Stimulated activated CD8-positive, alpha-beta memory T cell treated with anti-CD3 and anti-CD28 coated beads, Interleukin-12 subunit alpha, Interleukin-12 subunit beta, amount 100 ng/mL, for 4 hours (primary cell): ENCODE measurements around the gene ACADVL.

ENCODE experiments used
- DNase-seq: peaks from one replicate; pipeline ENCODE4 v3.0.0-alpha.2; 2020; ENCODE audit warnings: low read depth

The ACADVL gene

DNA sequence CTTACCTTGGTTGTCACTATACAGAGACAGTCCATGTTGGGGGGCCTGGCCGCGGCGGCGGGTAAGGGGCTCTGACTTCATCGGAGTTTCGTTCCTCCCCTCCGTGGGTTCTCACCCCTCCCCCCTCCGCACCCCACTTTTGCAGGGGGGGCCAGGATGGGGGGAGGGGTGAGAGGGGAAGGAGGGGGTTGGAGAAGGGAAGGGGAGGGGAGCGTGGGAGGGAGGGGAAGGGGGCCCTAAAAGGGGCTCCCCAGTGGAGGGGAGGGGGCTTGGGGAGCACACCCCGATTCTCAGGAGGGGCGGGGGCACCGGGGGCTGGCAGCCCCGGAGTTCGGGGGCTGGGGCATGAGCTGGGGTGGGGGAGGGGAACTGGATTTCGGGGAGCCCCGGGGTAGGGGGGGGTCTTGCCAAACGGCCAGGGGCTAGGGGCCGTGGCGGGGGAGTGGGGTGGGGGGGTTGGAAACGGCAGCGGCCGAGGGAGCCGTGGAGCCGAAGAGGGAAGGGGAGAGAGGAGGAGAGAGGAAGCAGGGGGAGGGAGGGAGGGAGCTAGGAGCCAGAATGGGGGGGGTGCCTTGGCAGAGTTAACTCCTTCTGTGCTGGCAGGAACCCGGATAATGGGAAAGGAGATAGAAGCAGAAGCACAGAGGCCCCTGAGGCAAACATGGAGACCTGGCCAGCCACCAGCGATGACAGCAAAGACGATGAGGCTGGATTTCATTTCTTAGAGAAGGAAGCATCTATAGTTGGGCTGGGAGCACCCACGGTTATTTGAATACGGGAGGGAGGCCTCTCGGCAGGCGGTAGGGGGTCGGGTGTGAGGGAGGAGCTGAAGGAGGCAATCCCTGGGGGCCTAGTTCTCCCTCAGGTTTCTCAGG, 2.4 kb upstream of the ACADVL start:
- DNase-seq, result no peak

DNA sequence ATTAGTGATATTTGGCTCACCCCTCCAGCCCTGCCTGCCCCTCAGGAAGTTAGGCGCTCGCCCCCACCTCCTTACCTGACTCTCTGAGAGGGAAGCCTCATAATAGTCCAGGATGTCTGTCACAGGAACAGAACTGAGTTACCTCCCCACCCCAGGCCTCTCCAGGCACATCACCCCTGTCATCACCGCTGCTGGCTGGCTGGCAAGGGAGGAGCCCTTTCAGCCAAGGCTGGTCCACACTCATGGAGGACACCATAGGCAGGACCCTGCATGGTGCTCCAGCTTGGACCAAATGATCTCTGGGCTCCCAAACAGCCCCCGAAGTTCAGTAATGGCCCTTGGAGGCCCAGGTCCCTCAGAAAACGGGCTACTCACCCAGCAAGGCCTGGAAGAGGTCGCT, 1.6 kb upstream of the ACADVL start:
- DNase-seq, result no peak

DNA sequence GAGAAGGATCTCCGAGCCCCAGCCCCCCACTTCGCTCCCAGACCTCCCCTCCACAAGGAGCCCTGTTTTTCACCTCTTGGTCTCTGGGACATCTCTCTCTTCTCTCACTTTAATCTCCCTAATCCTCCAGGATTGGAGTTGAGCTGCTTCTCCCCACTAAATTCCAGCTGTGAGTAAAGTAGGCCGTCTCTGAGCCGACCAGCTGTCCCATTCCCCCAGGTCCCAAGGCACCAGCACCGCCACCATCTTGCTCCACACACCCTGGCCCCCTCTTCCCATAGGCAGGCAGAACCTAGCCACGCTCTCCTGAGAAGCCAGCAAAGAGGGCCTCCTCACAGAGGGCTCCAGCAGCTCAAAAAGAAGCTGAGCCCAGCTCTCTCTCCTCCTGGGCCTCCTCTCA, 980 bp upstream of the ACADVL start:
- DNase-seq, result no peak

DNA sequence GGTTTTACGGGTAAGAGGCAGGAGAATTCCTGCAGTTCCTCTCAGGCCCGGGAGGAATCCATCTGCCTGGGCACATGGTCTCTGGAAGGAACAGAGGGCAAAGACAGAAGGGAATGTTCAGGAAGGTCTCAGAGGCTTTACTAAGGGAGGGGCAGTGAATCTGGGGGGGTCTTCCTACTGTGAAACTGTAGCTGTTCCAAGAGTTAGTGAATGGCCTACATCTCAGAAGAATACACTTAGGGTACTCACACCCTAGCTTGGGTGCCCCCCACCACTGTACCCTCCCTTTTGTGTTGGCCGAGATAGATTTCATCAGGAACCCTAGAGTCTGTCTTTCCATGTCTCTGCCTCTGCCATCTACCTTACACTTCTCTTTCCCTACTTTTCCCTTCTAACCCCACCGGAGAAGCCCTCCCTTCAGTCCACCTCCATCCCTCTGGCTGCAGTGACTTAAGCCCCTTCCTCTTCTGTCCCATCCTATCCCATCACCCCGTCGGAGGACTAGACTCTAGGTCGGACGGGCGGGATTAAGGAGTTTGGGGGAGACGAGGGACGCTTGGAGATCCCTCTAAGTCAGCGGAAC, 418 bp upstream of the ACADVL start:
- DNase-seq, result no peak

DNA sequence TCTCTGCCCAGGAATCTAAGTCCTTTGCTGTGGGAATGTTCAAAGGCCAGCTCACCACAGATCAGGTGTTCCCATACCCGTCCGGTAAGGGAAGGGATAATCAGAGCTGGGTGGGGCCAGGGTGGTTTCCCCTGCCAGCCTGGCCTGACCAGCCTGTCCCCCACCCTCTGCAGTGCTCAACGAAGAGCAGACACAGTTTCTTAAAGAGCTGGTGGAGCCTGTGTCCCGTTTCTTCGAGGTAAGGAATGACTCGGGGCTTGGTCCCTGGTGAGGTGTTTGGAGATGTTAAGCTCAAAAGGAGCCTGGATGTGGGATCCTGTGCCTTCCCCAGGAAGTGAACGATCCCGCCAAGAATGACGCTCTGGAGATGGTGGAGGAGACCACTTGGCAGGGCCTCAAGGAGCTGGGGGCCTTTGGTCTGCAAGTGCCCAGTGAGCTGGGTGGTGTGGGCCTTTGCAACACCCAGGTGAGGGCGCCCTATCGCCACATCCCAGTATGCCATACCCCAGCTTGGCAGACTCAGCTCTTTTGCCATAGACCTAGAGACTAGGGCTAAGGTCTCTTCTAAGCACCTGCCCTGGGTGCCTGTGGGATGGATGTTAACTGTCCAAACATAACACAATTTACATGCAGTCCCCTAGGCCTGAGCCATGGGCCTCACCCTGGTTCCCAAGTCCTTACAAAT, 997 bp downstream of the ACADVL start:
- no peak for DNase-seq

DNA sequence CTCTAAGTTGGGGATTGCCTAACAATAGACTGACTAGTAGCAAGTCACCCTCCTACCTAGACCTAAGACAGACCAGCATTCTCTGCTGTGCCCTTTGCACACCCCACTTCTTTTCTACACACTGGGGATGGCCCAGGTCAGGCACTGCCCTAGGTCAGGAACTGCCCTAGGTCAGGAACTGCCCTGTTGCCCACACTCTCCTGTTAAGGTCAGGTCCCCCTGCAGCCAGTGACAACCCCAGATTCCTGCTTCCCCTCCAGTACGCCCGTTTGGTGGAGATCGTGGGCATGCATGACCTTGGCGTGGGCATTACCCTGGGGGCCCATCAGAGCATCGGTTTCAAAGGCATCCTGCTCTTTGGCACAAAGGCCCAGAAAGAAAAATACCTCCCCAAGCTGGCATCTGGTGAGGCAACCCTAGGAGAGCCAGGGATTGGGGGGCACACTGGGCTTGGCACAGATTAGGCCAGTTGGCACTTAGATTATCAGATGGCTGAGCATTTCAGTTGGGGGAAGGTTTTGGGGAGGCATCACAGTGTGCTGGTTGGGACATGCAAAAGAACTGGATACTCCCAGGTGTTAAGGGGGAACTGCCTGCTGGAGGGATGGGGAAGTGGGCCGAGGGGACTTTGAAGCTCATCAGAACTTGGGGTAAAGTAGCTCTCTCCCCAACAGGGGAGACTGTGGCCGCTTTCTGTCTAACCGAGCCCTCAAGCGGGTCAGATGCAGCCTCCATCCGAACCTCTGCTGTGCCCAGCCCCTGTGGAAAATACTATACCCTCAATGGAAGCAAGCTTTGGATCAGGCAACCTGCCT, 1.7 kb downstream of the ACADVL start:
- DNase-seq, result no peak

DNA sequence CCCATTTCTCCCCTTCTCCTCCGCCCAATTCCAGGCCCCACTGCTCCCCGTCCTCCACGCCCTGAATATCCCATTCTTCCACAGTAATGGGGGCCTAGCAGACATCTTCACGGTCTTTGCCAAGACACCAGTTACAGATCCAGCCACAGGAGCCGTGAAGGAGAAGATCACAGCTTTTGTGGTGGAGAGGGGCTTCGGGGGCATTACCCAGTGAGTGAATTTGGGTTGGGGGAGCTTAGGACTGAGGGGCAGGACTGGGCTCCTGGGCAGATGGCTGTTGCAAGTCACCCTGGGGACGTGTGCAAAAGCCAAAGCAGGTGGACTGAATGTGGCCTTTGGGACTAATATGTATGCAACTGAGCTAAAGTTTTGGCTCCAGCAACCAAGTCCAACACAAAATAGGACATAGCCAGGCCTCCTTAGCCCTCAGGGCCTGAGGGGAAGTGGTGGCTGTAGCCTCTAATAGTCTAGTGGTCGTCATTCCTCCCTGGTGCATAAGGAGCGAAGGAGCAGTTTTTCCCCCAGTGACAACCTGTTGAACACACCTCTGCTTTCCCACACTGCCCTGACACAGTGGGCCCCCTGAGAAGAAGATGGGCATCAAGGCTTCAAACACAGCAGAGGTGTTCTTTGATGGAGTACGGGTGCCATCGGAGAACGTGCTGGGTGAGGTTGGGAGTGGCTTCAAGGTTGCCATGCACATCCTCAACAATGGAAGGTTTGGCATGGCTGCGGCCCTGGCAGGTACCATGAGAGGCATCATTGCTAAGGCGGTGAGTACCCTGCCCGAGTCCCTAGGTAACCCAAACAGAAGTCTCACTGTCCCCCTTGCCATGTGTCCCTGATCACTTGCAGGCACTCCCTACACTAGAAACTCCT, 2.6 kb downstream of the ACADVL start:
- DNase-seq, result no peak

DNA sequence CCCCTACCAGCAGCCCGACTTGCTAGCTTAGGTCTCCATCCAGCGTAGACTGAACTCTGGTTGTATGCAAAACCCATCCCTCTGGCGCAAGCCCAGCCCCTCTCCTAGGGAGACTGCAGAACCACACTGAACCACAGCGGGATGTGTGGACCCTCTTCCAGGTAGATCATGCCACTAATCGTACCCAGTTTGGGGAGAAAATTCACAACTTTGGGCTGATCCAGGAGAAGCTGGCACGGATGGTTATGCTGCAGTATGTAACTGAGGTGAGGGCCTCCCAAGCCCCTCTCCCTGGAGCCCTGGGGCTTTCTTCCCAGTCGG, 3.2 kb downstream of the ACADVL start:
- DNase-seq, result no peak

DNA sequence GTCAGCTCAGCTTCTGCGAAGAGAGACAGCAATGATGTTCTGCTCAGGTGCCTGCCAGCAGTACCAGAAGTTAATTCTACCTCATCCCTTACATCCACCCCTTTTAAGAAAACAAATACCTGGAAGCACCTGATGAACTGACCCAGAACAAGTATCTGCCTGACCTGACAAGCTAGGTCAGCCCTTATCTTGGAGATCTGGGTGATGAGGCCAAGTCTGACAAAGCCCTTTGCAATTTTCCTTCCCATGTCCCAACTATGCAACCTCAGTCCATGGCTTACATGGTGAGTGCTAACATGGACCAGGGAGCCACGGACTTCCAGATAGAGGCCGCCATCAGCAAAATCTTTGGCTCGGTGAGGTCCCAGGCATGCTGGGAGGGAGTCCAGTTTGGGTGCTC, 3.6 kb downstream of the ACADVL start:
- no peak for DNase-seq

DNA sequence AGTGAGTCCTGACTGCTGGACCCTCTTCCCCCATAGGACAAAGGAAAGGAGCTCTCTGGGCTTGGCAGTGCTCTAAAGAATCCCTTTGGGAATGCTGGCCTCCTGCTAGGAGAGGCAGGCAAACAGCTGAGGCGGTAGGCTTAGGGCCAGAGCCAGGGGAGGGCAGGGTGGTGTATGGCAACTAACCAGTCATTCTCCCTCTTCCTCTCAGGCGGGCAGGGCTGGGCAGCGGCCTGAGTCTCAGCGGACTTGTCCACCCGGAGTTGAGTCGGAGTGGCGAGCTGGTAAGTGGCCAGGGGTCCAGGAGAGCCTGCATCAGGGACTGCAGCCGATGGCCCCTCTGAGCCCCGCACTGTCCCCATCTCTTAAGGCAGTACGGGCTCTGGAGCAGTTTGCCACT, 4.4 kb downstream of the ACADVL start:
- DNase-seq, result no peak

DNA sequence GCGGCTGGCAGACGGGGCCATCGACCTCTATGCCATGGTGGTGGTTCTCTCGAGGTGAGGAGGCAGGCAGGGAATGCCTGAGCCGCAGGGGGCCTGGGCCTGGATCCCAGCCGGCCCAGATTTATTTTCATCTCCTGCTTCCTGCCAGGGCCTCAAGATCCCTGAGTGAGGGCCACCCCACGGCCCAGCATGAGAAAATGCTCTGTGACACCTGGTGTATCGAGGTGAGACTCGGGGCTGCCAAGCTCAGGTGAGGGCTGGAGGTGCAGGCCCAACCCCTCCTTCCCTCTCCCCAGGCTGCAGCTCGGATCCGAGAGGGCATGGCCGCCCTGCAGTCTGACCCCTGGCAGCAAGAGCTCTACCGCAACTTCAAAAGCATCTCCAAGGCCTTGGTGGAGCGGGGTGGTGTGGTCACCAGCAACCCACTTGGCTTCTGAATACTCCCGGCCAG, 4.9 kb downstream of the ACADVL start:
- no peak for DNase-seq

DNA sequence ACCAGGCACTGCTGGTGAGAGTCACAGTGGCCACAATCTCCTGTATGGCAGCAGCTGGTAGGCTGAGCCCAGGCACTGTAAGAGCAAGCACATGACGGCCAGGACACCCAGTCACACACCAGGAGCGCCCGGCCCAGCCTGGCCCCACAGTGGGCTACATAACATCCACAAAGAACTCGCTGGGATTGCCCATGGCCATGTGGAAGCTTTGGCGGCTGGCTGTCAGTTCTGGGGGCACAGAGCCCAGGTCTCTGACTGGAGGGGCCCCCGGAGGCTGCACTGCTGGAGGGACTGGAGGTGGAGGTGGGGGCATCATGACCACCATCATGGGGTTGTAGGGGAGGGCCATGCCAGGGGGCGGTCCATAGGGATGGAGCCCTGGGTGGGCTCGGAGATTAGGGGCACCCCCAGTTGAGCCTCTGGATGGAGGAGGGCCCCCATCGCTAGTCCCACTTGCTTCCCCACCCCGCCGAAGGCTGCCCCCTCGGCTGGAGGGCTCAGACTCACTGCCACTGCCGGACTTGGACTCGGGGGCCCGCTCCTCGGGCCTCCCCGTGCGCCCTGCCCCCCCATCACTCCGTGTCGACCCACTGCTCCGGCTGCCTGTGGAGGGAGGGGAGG, 6.1 kb downstream of the ACADVL start:
- no peak for DNase-seq

DNA sequence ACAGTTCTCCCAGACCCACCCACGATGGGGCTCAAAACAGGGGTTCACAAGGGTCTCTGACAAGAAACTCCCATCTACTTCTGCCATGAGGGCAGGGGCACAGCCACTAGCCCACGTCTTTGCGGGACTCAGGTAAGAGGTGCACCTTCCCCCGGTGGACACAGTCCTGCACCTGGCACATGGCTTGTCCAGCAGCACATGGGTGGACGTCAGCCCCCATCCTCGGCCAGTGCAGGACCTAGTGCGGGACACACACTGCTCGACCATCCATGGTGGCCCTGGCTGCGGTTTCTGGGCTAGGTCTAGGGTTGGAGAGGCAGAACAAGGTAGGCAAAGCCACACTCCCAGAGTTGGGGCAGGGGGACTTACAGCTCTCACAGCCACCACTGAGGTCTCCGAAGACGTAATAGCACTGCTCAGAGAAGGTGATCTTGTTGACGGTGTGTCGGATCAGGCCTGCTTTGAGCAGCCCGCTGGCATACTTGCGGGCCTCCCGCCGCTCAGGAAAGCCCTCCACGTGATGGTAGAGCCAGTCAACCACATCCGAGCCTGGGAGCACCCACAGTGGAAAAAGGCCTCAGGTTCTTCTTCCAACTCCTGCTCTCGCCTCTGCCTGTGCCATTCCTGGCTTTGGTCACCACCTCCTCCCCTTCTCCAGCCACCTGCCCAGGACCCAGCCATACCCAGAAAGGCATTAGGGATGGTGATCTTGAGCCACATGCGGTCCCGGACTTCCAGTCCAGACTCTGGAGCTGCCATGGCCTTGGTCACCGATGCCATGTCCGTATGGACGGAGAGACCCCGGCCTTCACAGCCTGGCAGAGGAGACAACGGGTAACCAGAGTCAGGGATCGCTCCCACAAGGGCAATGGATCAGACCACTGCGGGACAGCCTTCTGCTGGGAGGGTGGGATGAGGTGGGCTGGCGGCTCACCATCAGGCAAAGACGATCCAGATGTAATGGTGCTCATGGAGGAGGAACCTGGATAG, 7.3 kb downstream of the ACADVL start:
- DNase-seq, result no peak

DNA sequence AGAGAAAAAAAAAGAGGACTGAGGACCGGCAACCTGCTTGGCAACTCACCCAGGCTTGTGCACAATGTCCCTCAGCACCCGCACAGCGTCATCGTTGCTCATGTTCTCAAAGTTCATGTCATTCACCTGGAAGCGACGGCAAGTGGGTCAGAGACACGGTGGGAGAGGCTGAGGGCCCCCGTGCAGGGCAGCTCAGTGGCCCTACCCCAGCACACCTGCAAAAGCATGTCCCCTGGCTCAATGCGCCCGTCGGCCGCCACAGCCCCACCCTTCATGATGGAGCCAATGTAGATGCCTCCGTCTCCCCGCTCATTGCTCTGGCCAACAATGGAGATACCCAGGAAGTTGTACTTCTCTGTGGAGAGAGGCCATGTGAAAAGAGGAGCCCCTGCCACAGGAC, 9.2 kb downstream of the ACADVL start:
- no peak for DNase-seq

DNA sequence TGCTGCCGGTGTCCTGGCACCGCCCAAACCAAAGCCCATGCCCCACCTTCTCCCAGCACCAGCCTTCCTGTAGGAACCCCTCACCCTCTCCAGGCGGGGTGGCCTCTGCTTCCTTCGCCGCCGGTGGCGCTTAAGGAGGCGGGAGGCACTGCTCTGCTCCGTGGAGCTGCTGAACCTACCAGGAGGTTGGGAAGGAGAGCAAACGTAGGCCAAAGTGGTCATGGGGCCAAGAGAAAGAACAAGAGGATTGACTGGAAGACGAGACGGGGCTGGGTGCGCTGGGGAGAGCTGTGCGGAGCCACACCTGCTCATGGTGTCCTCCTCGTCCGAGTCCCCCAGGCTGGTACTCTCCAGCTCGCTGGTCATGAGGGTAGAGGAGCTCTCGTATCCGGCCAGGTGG, 9.8 kb downstream of the ACADVL start:
- no peak for DNase-seq

DNA sequence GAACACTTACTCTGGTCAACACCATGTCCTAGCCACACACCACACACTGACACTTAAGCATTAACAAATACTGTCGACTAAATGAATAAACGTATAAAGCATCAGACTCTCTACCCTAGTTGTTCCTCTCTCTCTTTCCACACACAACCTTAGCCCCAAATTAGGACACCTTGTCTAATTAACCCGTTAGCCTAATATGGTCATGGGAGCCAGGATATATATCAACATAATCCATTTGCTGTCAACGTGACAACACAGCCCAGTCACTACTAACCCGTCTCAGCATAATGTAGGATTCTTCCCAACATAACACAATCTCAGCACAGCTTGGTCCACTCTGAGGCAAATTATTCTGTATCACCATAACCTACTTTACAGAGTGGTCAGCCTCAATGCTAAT, 12.4 kb downstream of the ACADVL start:
- DNase-seq, result no peak

DNA sequence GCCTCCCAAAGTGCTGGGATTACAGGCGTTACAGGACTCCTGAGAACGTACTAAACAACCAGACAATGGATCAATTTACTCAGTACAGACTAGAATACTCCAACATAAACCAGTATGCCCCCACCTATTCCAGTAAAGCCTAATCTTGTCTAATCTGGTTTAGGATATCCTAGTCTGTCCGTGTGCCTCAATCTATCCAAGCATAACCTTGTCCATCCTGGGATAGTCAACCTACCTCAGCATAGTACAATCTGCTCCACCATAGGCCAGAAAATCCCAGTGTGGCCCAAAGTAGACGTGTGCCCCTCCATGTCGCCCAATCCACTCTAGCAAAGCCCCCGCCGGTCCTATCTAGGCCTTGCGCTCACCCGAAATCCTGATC, 14.0 kb downstream of the ACADVL start:
- DNase-seq, result no peak

DNA sequence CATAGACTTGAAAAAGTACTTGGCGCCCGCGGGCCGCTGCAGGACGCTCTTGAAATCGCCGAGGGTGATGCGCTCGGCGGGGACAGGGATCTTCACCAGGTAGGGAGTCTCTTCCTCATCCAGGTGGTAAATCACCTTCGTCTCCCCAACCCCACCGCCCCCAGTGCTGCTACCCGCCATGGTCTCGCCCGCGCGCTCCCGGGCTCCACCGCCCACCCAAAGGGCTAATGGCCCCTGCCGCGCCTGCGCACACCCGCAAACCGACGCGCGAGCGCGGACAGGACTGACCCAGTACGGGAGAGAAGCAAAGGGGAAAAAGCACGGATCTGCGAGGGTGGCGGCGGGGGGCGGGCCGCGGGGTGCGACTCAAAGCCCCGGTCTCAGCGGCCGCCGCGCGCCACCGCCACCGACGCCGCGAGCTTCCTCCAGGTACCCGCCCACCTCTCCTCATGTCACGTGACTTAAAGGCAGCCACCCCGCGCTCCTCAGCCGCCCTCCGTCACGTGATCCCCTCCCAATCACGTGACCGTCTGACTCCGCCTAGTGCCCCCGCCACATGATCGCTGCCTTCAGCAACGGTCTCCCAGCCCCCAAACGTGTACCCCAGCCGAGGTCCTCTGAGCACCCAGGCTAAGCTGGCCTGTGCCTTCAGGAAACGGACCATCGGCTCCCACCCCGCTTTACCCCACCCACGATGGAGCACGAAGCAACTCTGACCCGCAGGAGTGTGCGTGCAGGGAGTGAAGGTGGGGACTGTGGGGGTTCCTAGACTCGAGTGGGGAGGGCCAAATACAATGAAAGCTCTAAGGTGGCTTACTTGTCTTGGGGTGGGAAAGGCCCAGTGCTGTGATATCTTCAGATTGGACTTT, 14.6 kb downstream of the ACADVL start, which contains the start of gene DVL2:
Gene DVL2, minus strand, starts transcription at position 435 of the 869 bp plus-strand sequence. Its CDS starts 255 bp downstream, at position 180.
- DNase-seq, result peak; percentile 91
